ENCODE data around the gene TGM3.

TGM3 gene

DNA sequence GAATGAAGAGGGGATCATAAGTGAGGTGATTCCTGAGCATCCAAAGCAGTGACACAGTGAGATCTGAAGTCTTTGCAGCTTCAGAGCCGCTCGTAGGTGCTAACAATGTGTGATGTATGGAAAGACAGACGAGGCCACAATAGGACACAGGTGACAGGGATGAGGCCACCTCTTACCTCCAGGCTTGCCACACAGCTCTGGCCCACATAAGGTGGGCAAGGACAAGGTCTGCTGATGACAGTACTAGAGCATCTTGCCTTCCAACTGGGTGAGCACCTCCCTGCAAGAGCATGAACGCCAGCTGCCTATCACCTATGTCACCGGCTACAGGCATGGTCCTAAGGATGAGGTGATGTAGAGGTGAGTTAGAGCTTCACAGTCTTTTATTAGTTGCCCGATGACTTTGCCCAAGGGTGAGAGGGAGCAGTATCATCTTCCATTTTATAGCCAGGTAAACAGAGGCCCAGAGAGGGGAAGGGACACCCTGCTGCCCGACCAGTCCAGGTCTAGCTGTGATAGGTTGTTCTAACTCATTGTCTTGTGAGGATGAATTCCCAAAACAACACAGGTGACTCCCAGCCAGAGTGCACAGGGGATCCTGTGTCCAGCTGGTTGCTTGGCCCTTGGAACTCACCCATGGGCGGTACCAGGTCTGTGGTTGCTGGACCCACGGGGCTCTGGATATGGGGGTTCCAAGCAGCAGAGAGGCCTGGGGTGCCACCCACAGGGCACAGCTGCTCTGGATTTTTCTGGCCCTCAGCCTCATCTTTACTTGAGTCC lies 78.7 kb downstream of the TGM3 start:
- no peak for DNase-seq (ENCODE audit: low read depth in 2 of 3, low spot score in 1 of 3)

DNA sequence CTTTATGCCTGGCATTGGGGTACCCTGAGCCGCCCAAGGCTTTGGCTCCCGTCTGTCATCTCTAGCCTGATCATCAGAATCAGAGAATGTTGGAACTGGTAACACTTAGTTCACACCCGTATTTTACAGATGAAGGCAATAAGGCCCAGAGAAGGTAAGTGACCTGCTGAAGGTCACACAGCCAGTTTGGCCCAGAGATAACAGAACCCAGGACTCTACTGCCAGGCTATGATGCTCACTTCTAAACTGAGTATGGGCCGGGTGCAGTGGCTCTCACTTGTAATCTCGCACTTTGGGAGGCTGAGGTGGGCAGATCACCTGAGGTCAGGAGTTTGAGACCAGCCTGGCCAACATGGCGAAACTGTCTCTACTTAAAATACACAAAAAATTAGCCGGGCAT lies 83.1 kb downstream of the TGM3 start:
- no peak for DNase-seq (ENCODE audit: low read depth in 2 of 3, low spot score in 1 of 3)

DNA sequence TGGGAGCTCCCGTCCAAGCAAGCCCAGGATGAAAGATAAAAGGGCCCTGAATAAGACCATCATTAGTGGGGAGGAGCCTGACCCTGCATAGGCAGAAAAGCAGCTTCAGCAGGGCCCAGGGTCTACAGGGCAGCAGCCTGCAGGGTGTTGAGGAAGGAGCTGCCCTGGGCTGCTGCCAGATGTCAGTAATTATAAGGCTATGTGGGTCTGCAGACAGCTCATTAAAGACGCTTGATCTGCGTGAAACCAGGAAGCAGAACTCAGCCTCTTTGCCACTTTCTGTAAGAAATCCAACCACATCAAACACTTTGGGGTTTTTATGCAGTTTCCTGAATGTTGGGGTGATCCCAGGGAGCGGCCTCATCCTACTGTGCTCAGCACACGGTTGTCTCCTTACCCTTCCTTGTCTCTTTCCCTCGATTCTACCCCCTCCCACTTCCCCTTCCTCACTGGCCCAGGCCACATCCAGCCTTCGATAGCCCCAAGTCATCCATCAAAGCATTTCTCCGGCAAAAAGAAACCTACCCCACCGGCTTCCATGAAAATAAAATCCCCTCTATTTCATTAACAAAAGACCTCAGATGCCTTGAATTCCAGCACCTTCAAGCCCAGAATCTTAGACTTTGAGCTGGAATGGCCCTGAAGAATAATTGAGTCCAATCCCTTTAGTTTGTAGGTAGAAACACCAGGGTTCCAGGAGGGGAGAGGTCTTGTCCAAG lies 83.9 kb downstream of the TGM3 start:
- peak in 2 of 3 donors; percentile 2 for DNase-seq (ENCODE audit: low read depth in 2 of 3, low spot score in 1 of 3)

DNA sequence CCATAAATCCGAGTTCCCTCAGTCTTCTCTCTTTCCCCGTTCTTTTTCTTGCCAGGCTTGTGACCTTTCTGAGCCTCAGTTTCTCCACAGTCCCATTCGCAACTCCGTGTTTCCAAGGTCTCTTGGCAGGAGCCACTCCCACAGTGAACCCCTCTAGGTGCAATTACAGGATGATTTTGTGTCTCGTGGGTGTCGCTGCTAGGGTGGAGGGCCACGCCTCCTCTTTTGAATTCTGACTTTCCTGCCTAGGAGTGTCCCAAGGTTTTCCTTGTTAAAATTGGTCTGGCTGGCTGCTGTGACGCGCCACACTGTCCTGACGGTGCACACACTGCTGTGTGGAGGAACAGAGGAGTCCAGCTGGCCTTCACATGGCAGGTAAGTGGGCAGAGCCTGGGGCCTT lies 84.8 kb downstream of the TGM3 start, which contains the start of gene TGM6:
TGM6 (plus strand) TSS at position 301 of the 400 bp plus-strand sequence; CDS start at position 369, 68 bp downstream.
- no peak for DNase-seq (ENCODE audit: low read depth in 2 of 3, low spot score in 1 of 3)

DNA sequence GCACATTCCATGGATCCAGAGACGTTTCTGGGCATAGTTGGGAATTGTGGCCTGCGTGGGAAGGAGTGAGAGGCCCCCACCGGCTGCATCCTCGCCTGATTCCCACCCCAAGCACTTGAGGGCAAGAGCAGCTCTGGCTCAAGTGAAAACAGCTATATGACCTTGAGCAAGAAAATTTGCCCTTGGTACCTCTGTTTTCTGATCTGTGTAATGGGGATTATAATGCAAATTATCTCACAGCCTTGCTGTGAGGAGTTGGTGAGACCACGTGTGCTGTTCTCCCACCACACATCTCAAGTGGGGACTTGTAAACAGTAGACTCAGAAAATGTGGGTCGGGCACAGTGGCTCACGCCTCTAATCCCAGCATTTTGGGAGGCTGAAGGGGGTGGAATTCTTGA lies 85.5 kb downstream of the TGM3 start:
- DNase-seq (ENCODE audit: low read depth in 2 of 3, low spot score in 1 of 3), result no peak

DNA sequence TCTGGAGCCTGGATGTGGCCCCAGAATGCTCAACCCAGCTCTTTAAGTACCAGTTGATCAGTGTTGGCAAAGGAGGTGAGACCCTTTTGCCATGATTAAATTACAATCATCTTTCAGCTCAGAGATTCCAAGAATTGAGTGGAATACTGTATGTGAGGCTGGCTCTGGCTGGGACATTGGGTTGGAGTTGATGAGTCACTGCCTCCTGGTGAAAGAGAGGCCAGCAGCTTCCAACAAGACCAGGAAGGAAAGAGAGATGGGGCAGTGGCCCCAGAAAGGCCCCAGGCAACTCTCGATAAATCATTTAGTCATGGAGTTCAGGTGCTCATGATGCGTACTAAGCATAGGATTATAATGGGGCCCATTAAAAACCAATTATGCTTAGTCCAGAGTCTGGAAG lies 87.0 kb downstream of the TGM3 start:
- DNase-seq (ENCODE audit: low read depth in 2 of 3, low spot score in 1 of 3), result no peak

DNA sequence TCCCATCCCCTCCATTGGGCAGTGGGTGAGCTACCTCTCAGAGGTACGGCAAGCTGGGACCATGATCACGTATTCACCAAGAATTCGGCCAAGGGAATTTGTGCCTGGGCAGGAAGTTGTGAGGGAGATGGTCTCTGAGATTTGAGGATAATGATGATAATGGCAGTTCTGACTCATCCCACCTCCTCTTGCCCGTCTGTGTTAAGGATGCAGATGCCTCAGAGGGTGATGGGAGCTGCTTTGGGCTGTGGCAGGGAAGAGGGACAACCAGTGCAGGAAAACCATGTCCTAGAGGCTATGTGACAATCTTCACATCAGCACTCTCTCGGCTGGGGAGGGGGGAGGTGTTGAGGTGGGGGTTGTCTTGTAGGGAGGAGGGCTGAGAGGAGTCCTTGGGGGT lies 89.2 kb downstream of the TGM3 start:
- DNase-seq (ENCODE audit: low read depth in 2 of 3, low spot score in 1 of 3), result no peak

DNA sequence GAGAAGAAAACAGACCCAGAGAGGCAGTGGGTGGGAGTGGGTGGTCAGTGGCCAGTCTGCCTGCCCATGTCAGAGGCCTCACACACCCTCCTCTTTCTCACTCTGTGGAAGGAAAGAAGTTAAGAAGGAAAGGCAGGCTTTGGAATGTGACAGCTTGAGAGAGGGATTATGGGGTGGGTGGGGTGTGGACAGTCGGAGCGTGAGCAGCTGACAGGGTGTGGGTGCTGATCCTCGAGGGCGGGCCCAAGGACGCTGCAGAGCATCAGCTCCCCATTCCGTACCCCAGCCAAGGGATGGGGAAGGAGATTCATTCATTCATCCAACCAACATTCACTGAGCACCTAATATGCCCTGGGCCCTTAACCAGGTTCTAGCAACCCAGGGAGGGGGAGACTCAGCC lies 89.7 kb downstream of the TGM3 start:
- DNase-seq (ENCODE audit: low read depth in 2 of 3, low spot score in 1 of 3), result no peak

DNA sequence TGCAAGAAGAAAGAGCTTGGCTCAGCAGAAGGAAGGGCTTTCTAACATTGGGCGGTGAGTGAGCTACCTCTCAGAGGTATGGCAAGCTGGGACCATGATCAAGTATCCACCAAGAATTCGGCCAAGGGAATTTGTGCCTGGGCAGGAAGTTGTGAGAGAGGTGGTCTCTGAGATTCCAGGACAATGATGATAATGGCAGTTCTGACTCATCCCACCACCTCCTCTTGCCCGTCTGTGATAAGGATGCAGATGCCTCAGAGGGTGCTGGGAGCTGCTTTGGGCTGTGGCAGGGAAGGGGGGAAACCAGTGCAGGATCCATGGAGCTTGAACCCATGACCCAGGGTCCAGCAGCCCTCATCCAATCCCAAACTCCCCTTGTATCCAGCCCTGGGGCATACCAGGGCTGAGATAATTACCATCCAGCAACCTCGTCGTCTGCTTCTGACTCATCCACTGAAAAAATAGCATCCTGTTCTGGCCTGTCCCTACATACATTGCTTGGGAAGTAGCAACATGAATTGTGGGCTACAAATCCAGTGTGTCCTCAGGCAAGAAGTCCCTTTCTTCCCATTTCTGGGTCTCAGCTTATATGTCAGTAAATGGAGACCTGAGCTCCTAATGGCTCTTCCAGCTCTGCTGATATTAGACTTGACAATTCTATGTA lies 90.8 kb downstream of the TGM3 start:
- no peak for DNase-seq (ENCODE audit: low read depth in 2 of 3, low spot score in 1 of 3)

DNA sequence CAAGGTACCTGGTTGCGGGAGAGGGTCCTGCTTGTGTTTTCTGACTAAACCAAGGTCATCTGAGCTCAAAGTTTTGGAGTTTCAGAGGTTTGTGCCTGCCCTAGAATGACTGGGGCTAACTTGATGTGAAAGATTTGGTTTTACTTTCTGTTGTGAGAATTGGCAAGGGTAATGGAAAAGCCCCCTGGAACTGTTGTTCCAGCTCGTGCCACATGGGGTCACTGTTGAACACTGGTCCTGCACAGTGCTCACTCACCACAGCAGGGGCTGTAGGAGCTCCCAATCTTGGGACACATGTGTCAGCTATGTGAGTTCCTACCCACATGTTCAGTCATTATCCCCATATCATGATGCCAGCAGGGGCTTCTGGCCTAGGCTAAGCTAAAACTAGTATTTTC lies 91.4 kb downstream of the TGM3 start:
- peak; percentile 38 to 64 (median 57) for DNase-seq (ENCODE audit: low read depth in 2 of 3, low spot score in 1 of 3)

DNA sequence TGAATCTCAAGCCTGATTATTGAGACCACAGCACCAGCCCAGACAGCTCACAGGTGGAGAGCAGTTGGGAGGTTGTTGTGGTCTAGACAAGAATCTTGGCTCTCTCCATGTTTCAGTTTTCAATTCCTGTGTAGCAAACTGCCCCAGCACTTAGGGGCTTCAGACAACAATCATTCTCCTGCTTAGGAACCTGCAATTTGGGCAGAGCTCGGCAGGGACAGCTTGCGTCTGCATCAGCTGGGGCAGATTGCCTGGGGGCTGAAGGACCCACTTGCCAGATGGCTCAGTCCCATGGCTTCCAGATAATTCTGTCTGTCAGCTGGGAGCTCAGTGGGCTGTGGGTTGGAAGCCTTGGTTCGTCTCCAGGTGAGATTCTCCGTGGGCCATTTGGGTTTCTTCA lies 91.8 kb downstream of the TGM3 start:
- DNase-seq (ENCODE audit: low read depth in 2 of 3, low spot score in 1 of 3), result no peak
